ENCODE results near the gene CFB. TPM values are rescaled to one million over a fixed set of nuclear protein-coding genes. Genes with fewer than 3 reads are reported as not detected.
"Not testable (repeated sequence)": the region's sequence is repeated elsewhere in the genome, so short reads cannot be mapped to it uniquely, and the experiment has no call there.

CFB gene
- total RNA-seq, 1 experiment from 2014 or later, result 22.6 TPM

GRCh38 chr6:31972709-31973350 lies 26.9 kb downstream of the CFB start:
- H3K4me2 ChIP-seq, result peak overlapping the region; percentile 92
- intact Hi-C loops (cut with micrococcal nuclease; ENCODE audit: unreplicated experiment), result loop anchor here (1.0 kb wide), 1 partner anchor 14 kb away; the partner anchor contains the start of gene SKIC2
- H3F3A ChIP-seq (ENCODE audit: insufficient read depth, low read depth), result peaks cover 15% of the 10 kb centered on the region
- H3K36me3 ChIP-seq (ENCODE audit: low read depth), result 0 out of 2 replicates have a peak, but pooled peaks cover 4% of the 10 kb centered on the region
- peaks cover 44% of the 10 kb centered on the region for H3K79me2 ChIP-seq (ENCODE audit: low read depth)
- H4K20me1 ChIP-seq (ENCODE audit: insufficient read depth), result no peaks in the 10 kb centered on the region
- H3K4me1 ChIP-seq (replicated peaks; ENCODE audit: insufficient read depth), result peaks cover 15% of the 10 kb centered on the region
- H3K27ac ChIP-seq, result peak overlapping the region; percentile 86
- ChIA-PET CTCF (interaction anchor here (0.6 kb wide), 1 partner anchor 145 kb away, joined by 4 read pairs; no protein-coding TSS in a partner anchor), POLR2A (ENCODE audit: unreplicated experiment) (interaction anchor here (0.8 to 1.5 kb wide), 5 partner anchors 21 to 205 kb away, joined by 3 to 8 read pairs (median 6); partner anchors contain the start of genes CFB and EHMT2)
- TSS peak; percentile 64 for BruUV-seq (replicated peaks)
- H3K9me2 ChIP-seq (ENCODE audit: insufficient read depth), result no peaks in the 10 kb centered on the region
- no peak for DNase-seq
- H2AFZ ChIP-seq, result peak overlapping the region; percentile 82
- peak overlapping the region; percentile 88 for H3K4me3 ChIP-seq
- no peak for TF ChIP-seq EZH2 (IDR thresholded peaks at IDR 0.05; ENCODE audit: low read depth)
- TF ChIP-seq, protein P1, sequence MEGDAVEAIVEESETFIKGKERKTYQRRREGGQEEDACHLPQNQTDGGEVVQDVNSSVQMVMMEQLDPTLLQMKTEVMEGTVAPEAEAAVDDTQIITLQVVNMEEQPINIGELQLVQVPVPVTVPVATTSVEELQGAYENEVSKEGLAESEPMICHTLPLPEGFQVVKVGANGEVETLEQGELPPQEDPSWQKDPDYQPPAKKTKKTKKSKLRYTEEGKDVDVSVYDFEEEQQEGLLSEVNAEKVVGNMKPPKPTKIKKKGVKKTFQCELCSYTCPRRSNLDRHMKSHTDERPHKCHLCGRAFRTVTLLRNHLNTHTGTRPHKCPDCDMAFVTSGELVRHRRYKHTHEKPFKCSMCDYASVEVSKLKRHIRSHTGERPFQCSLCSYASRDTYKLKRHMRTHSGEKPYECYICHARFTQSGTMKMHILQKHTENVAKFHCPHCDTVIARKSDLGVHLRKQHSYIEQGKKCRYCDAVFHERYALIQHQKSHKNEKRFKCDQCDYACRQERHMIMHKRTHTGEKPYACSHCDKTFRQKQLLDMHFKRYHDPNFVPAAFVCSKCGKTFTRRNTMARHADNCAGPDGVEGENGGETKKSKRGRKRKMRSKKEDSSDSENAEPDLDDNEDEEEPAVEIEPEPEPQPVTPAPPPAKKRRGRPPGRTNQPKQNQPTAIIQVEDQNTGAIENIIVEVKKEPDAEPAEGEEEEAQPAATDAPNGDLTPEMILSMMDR (conservative IDR thresholded peaks at IDR 0.05), result no peak
- no peaks in the 10 kb centered on the region for H3K27me3 ChIP-seq (ENCODE audit: insufficient read depth, low read depth)
- no peaks in the 10 kb centered on the region for H3K9me3 ChIP-seq (ENCODE audit: insufficient read depth, low read depth)

DNA sequence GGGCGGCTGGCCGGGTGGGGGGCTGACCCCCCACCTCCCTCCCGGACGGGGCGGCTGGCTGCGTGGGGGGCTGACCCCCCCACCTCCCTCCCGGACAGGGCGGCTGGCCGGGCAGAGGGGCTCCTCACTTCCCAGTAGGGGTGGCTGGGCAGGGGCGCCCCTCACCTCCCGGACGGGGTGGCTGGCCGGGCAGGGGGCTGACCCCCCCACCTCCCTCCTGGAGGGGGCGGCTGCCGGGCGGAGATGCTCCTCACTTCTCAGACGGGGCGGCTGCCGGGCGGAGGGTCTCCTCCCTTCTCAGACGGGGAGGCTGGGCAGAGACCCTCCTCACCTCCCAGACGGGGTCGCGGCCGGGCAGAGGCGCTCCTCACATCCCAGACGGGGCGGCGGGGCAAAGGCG lies 30.2 kb downstream of the CFB start:
- BruUV-seq (replicated peaks); H3K9me2 ChIP-seq (ENCODE audit: insufficient read depth); H3K27me3 ChIP-seq (ENCODE audit: insufficient read depth, low read depth); H3K36me3 ChIP-seq (ENCODE audit: low read depth); H3K9me3 ChIP-seq (ENCODE audit: insufficient read depth, low read depth); DNase-seq; H3K27ac ChIP-seq; H4K20me1 ChIP-seq (ENCODE audit: insufficient read depth); intact Hi-C loops (cut with micrococcal nuclease; ENCODE audit: unreplicated experiment); CTCF ChIA-PET; H3K4me1 ChIP-seq (replicated peaks; ENCODE audit: insufficient read depth); H3K4me2 ChIP-seq; H2AFZ ChIP-seq; POLR2A ChIA-PET (ENCODE audit: unreplicated experiment); H3K4me3 ChIP-seq: not testable (repeated sequence)
- H3F3A ChIP-seq (ENCODE audit: insufficient read depth, low read depth), result peaks cover 15% of the 10 kb centered on the region
- peaks cover 33% of the 10 kb centered on the region for H3K79me2 ChIP-seq (ENCODE audit: low read depth)

- no peaks in the 10 kb centered on the region for H3K36me3 ChIP-seq (ENCODE audit: low read depth)
- POLR2A ChIA-PET (ENCODE audit: unreplicated experiment), result no interaction called here
- CTCF ChIA-PET, result no interaction called here
- H3F3A ChIP-seq (ENCODE audit: insufficient read depth, low read depth), result peaks cover 8% of the 10 kb centered on the region; the same call in 1 of the 2 replicates
- TF ChIP-seq, protein P1 (conservative IDR thresholded peaks at IDR 0.05), result no peak
- no peak for TF ChIP-seq EZH2 (IDR thresholded peaks at IDR 0.05; ENCODE audit: low read depth)
- DNase-seq, result no peak
- H3K27ac ChIP-seq, result no peak overlapping the region
- peaks cover 9% of the 10 kb centered on the region for H3K4me1 ChIP-seq (replicated peaks; ENCODE audit: insufficient read depth)
- H3K4me2 ChIP-seq, result no peak overlapping the region
- no TSS peak for BruUV-seq (replicated peaks)
- no peaks in the 10 kb centered on the region for H3K27me3 ChIP-seq (ENCODE audit: insufficient read depth, low read depth)
- H4K20me1 ChIP-seq (ENCODE audit: insufficient read depth), result no peaks in the 10 kb centered on the region
- no peak overlapping the region for H3K4me3 ChIP-seq
- intact Hi-C loops (cut with micrococcal nuclease; ENCODE audit: unreplicated experiment), result no loop called here
- no peaks in the 10 kb centered on the region for H3K9me2 ChIP-seq (ENCODE audit: insufficient read depth)
- H3K79me2 ChIP-seq (ENCODE audit: low read depth), result peaks cover 22% of the 10 kb centered on the region
- H2AFZ ChIP-seq, result no peak overlapping the region
- H3K9me3 ChIP-seq (ENCODE audit: insufficient read depth, low read depth), result no peaks in the 10 kb centered on the region
Measured at GRCh38 chr6:31977816-31978431, 32.0 kb downstream of the CFB start.
